ENCODE results near the gene SH3BP2.

SH3BP2 gene

GRCh38 chr4:2804449-2804972 is 11.6 kb downstream of the SH3BP2 start:
- no peak for DNase-seq

GRCh38 chr4:2804973-2805501 is 12.2 kb downstream of the SH3BP2 start:
- no peak for DNase-seq

GRCh38 chr4:2805712-2806389 is 13.0 kb downstream of the SH3BP2 start:
- DNase-seq = no peak

GRCh38 chr4:2806390-2807355 is 13.8 kb downstream of the SH3BP2 start:
- no peak for DNase-seq

GRCh38 chr4:2807571-2807970 is 14.7 kb downstream of the SH3BP2 start:
- no peak for DNase-seq

GRCh38 chr4:2808001-2808400 is 15.1 kb downstream of the SH3BP2 start:
- DNase-seq = no peak

GRCh38 chr4:2809610-2810180 is 16.8 kb downstream of the SH3BP2 start:
- DNase-seq = no peak

- DNase-seq = no peak
These were observed 17.5 kb downstream of the SH3BP2 start for GRCh38 chr4:2810388-2810787.

- peak; percentile 67 for DNase-seq
These were observed 19.1 kb downstream of the SH3BP2 start for GRCh38 chr4:2811830-2812611.

GRCh38 chr4:2812612-2813354 is 19.9 kb downstream of the SH3BP2 start:
- no peak for DNase-seq

- no peak for DNase-seq
These were observed 20.8 kb downstream of the SH3BP2 start for GRCh38 chr4:2813446-2814405.

GRCh38 chr4:2814627-2815270 is 21.9 kb downstream of the SH3BP2 start:
- DNase-seq = no peak

GRCh38 chr4:2816401-2816954 is 23.6 kb downstream of the SH3BP2 start:
- DNase-seq = no peak

- no peak for DNase-seq
These were observed 24.3 kb downstream of the SH3BP2 start for GRCh38 chr4:2817137-2817536.

GRCh38 chr4:2817701-2818350 is 24.9 kb downstream of the SH3BP2 start:
- no peak for DNase-seq

- DNase-seq = no peak
These were observed 25.6 kb downstream of the SH3BP2 start for GRCh38 chr4:2818351-2818939.

- DNase-seq = no peak
These were observed 26.6 kb downstream of the SH3BP2 start for GRCh38 chr4:2819244-2820215.
